ENCODE data around the gene GLT1D1. TPM values are rescaled to one million over a fixed set of nuclear protein-coding genes. Genes with fewer than 3 reads are reported as not detected.

The GLT1D1 gene
- total and polyA plus RNA-seq, 2 donors (not counting 3 experiments of a cell fraction or from before 2014, with no cell fraction given), result not detected

GRCh38 chr12:128968668-128969067, 115.4 kb downstream of the GLT1D1 start:
- H4K20me1 ChIP-seq (replicated peaks; ENCODE audit: control insufficient read depth, extremely low read depth, insufficient read depth, low read length), result no peaks in the 10 kb centered on the region
- H3K4me1 ChIP-seq (ENCODE audit: control insufficient read depth, extremely low read depth, insufficient read depth, low read length), result no peaks in the 10 kb centered on the region
- FAIRE-seq (no peak), DNase-seq (ENCODE audit: low read depth, low spot score) (no peak)
- no peaks in the 10 kb centered on the region for H3K79me2 ChIP-seq (ENCODE audit: control insufficient read depth, insufficient read depth, low read length)
- ChIA-PET POLR2A (no interaction called here), CTCF (no interaction called here)
- no TSS peak for BruUV-seq (replicated peaks)
- dilution Hi-C loops (cut with MboI; ENCODE audit: extremely low pct_ligation_motif_present, low sequenced_read_pairs) (no loop called here), intact Hi-C loops (cut with micrococcal nuclease) (no loop called here)
- no peak overlapping the region for H3K4me2 ChIP-seq (ENCODE audit: insufficient read depth, low read length)
- H3K27me3 ChIP-seq (ENCODE audit: control insufficient read depth in 2 of 2, insufficient read depth in 2 of 2, low read length in 2 of 2), result no peaks in the 10 kb centered on the region
- H3K36me3 ChIP-seq (ENCODE audit: control insufficient read depth in 2 of 2, extremely low read depth in 1 of 2, insufficient read depth in 2 of 2, low read length in 2 of 2), result no peaks in the 10 kb centered on the region
- no peak overlapping the region for H2AFZ ChIP-seq (ENCODE audit: low read depth, low read length)
- H3K4me3 ChIP-seq (replicated peaks in 1 of 3; ENCODE audit: insufficient read depth in 1 of 3, low read depth in 1 of 3, low read length in 3 of 3), result no peak overlapping the region
- peaks cover 3% of the 10 kb centered on the region for H3K9me3 ChIP-seq (replicated peaks; ENCODE audit: control insufficient read depth, insufficient read depth, low read length)
- no peak overlapping the region for H3K9ac ChIP-seq (replicated peaks; ENCODE audit: extremely low read depth, insufficient read depth, low read length)
- no peak overlapping the region for H3K27ac ChIP-seq (ENCODE audit: insufficient read depth, low read depth, low read length)
- TF ChIP-seq EZH2 (IDR thresholded peaks at IDR 0.05; ENCODE audit: borderline replicate concordance, low read depth, low read length, severe bottlenecking) (no peak), POLR2A (IDR thresholded peaks at IDR 0.05; ENCODE audit: low read depth, low read length) (no peak), POLR2AphosphoS5 (IDR thresholded peaks at IDR 0.05; ENCODE audit: insufficient read depth, low read depth, low read length) (no peak), CTCF (IDR thresholded peaks at IDR 0.05; ENCODE audit: extremely low read depth in 1 of 2, insufficient read depth in 1 of 2, low read depth in 1 of 2, low read length in 2 of 2) (no peak), JUN (IDR thresholded peaks at IDR 0.05; ENCODE audit: borderline replicate concordance, insufficient read depth, insufficient read length, low read depth) (no peak), GATA2 (IDR thresholded peaks at IDR 0.05; ENCODE audit: insufficient read depth, insufficient read length, low read depth, low read length) (no peak), MYC (IDR thresholded peaks at IDR 0.05; ENCODE audit: low read depth, low read length) (no peak), FOS (IDR thresholded peaks at IDR 0.05; ENCODE audit: borderline replicate concordance, insufficient read depth, low read length) (no peak), MAX (IDR thresholded peaks at IDR 0.05; ENCODE audit: insufficient read depth, insufficient read length) (no peak)
- no peaks in the 10 kb centered on the region for H3K9me1 ChIP-seq (replicated peaks; ENCODE audit: control insufficient read depth, extremely low read depth, insufficient read depth, low read length)

All from endothelial cell of umbilical vein (primary cell).